Activated T-helper 1 cell treated with anti-CD3 and anti-CD28 coated beads, Interleukin-12 subunit alpha, Interleukin-12 subunit beta, Interleukin-2, Interleukin-4 antibody, amounts not matched to agents 30 ng/mL and 10 ng/mL and 1 ng/mL, durations not matched to agents 14 hours and 24 hours and 36 hours (primary cell): ENCODE data around the gene HMOX2. TPM values are rescaled to one million over a fixed set of nuclear protein-coding genes. Genes with fewer than 3 reads are reported as not detected.

Experiments used
- DNase-seq: peaks from one replicate; pipeline ENCODE4 v3.0.0; 2021; ENCODE audit warnings: low spot score
- H3K27ac Mint-ChIP-seq: one replicate; pipeline ENCODE4 v1.8.0; 2021; ENCODE audit warnings: mild to moderate bottlenecking, mixed read lengths
- H3K27me3 Mint-ChIP-seq: one replicate; pipeline ENCODE4 v1.8.0; 2022; ENCODE audit warnings: mild to moderate bottlenecking, moderate library complexity, mixed read lengths; ENCODE audit not compliant: insufficient read depth
- H3K36me3 Mint-ChIP-seq: one replicate; pipeline ENCODE4 v1.8.0; 2021; ENCODE audit warnings: low read depth, mixed read lengths
- H3K4me1 Mint-ChIP-seq: one replicate; pipeline ENCODE4 v1.8.0; 2021; ENCODE audit warnings: low read depth, mixed read lengths
- H3K4me3 Mint-ChIP-seq: one replicate; pipeline ENCODE4 v1.8.0; 2021; ENCODE audit warnings: mild to moderate bottlenecking, moderate library complexity, mixed read lengths
- H3K9me3 Mint-ChIP-seq: one replicate; pipeline ENCODE4 v1.8.0; 2021; ENCODE audit warnings: mixed read lengths
- intact Hi-C: fragments of 100-400 bp; cut with micrococcal nuclease; formaldehyde crosslinking; loops from one replicate; pipeline ENCODE4 v1.15.1; 2024
- total RNA-seq: library from RNA; stranded (reverse); gene quantifications from 2 replicates; pipeline ENCODE4 v1.2.3, GENCODE V29; 2022

Gene HMOX2
- total RNA-seq, 1 donor from 2014 or later: 64.7 TPM

DNA sequence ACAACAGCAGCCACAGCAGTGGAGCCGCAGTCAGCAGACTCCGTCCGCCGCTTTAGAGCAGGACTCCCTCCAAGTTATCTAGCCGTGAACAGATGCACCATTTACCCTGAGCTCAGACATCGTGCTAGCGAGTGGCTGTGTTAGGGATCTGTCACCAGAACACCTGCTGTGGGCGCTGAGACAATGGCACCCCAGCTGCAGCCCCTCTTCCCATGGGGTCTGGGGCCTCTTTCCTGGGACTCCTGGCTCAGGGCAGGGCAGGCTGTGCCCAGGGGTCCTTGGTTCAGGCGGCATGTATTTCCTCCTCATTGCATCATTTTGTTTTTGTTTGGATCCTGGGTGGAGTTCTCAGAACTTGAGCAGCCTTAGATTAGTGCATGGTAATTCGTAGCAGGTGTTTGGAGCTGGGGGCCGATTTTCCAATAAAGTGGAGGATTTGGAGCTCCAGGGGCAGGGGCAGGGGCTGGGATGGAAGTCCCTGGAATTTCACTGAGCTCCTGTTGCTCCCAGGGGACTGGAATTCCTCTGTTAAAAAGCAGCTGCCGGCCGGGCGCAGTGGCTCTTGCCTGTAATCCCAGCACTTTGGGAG, 25.2 kb upstream of the HMOX2 start:
- Mint-ChIP-seq H3K4me3 (no peak overlapping the region), H3K27ac (no peak overlapping the region), H3K4me1 (no peaks in the 10 kb centered on the region), H3K9me3 (no peaks in the 10 kb centered on the region), H3K36me3 (peaks cover 34% of the 10 kb centered on the region), H3K27me3 (no peaks in the 10 kb centered on the region)
- intact Hi-C loops: no loop called here
- no peak for DNase-seq

DNA sequence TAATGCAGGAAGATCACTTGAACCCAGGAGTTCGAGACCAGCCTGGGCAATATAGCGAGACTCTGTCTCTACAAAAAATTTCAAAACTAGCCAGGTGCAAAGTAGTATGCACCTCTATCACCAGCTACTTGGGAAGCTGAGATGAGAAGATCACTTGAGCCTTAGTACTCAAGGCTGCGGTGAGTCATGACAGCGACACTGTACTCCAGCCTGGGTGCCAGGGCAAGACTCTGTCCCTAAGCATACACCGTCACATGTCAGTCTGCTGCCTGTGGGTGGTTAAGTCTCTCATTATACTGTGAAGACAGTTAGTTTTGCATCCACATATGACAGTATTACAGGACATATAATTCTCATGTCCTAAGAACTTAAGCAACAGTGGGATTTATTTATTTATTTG, 23.5 kb upstream of the HMOX2 start:
- H3K36me3 Mint-ChIP-seq: peaks cover 28% of the 10 kb centered on the region
- H3K4me3 Mint-ChIP-seq: no peak overlapping the region
- intact Hi-C loops: no loop called here
- no peaks in the 10 kb centered on the region for H3K4me1 Mint-ChIP-seq
- no peaks in the 10 kb centered on the region for H3K27me3 Mint-ChIP-seq
- no peaks in the 10 kb centered on the region for H3K9me3 Mint-ChIP-seq
- no peak overlapping the region for H3K27ac Mint-ChIP-seq
- DNase-seq: no peak

DNA sequence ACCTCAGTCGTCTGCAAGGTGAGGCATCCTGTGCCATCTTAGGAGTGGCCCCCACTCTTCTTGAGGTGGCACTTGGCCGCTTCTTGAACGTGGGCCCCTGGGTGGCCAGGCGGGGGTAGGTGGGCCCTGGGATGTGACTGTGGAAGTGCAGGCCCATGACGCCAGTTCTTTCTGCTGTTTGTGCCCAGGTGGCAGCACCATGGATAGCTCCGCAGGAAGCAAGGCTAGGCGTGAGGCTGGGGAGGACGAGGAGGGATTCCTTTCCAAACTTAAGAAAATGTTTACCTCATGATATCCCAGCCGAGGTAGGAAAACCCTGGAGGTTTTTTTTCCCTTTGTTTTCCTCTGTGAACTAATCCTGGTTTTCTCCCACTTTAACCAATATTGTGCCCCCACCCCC, 21.6 kb upstream of the HMOX2 start:
- Mint-ChIP-seq H3K27ac (no peak overlapping the region), H3K4me1 (peaks cover 8% of the 10 kb centered on the region), H3K27me3 (no peaks in the 10 kb centered on the region), H3K4me3 (no peak overlapping the region), H3K36me3 (peaks cover 35% of the 10 kb centered on the region), H3K9me3 (no peaks in the 10 kb centered on the region)
- intact Hi-C loops: no loop called here
- no peak for DNase-seq

DNA sequence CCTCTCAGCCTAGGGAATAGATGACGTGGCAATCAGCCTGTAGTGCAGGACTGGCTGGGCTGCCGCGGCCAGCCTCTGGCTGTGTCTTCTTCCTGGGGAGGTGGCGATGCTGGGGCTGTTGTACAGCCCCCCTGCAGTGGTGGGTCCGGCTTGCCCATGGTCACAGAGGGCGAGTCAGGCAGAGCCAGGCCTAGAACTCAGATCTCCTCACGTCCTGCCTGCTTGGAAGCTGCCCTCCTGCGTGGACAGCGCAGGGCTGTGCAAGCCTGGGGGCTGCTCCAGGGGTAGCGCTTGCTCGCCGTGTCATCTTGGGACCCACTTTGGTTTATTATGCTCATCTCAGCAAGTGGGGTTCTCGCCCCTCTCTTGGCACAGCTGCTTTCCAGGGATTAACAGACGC, 21.1 kb upstream of the HMOX2 start:
- Mint-ChIP-seq H3K27me3 (no peaks in the 10 kb centered on the region), H3K4me1 (peaks cover 10% of the 10 kb centered on the region), H3K4me3 (no peak overlapping the region), H3K36me3 (peaks cover 35% of the 10 kb centered on the region), H3K9me3 (no peaks in the 10 kb centered on the region), H3K27ac (no peak overlapping the region)
- intact Hi-C loops: no loop called here
- no peak for DNase-seq

DNA sequence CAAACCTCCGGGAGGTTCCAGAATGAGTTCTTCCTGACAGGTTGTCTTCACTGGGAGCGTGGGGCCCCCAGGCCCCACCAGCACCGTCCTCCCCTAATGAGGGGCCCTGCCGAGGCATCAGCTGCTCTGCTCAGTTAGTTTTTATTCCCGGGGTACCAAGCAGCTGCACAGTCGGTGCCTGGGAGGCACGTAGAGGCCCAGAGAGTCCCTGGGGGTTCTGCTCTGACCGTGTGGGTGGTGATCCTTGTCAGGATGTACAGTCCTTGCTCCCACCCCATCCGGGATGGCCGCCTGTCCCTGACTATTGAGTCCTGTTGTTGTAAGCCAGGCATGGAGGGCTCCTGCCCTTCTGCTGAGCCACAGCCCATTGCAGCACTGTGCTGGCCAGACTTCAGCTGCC, 20.2 kb upstream of the HMOX2 start:
- Mint-ChIP-seq H3K4me1 (peaks cover 13% of the 10 kb centered on the region), H3K27ac (no peak overlapping the region)

DNA sequence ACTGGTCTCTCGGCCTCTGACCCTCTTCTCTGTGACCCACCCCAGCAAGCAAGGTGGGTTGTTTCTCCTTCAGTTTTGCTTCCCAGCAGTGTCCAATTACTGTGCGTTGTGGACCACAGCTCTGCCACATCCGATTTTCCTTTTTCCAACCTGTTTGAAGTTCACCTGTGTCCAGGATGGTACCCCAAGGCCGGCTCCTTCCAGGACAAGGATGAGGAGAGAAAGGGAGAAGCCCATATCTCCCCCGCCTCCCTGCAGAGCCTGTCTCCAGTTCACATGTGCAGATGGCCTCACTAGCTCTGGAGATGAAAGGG, 15.3 kb upstream of the HMOX2 start:
- intact Hi-C loops: no loop called here
- Mint-ChIP-seq H3K27ac (no peak overlapping the region), H3K9me3 (no peaks in the 10 kb centered on the region), H3K36me3 (peaks cover 22% of the 10 kb centered on the region), H3K27me3 (no peaks in the 10 kb centered on the region), H3K4me1 (peaks cover 19% of the 10 kb centered on the region), H3K4me3 (no peak overlapping the region)
- no peak for DNase-seq

More for the DNA sequence above, 20.2 kb upstream of the HMOX2 start:
- H3K9me3 Mint-ChIP-seq: no peaks in the 10 kb centered on the region
- intact Hi-C loops: no loop called here
- no peaks in the 10 kb centered on the region for H3K27me3 Mint-ChIP-seq
- no peak for DNase-seq
- H3K36me3 Mint-ChIP-seq: peaks cover 35% of the 10 kb centered on the region
- no peak overlapping the region for H3K4me3 Mint-ChIP-seq

DNA sequence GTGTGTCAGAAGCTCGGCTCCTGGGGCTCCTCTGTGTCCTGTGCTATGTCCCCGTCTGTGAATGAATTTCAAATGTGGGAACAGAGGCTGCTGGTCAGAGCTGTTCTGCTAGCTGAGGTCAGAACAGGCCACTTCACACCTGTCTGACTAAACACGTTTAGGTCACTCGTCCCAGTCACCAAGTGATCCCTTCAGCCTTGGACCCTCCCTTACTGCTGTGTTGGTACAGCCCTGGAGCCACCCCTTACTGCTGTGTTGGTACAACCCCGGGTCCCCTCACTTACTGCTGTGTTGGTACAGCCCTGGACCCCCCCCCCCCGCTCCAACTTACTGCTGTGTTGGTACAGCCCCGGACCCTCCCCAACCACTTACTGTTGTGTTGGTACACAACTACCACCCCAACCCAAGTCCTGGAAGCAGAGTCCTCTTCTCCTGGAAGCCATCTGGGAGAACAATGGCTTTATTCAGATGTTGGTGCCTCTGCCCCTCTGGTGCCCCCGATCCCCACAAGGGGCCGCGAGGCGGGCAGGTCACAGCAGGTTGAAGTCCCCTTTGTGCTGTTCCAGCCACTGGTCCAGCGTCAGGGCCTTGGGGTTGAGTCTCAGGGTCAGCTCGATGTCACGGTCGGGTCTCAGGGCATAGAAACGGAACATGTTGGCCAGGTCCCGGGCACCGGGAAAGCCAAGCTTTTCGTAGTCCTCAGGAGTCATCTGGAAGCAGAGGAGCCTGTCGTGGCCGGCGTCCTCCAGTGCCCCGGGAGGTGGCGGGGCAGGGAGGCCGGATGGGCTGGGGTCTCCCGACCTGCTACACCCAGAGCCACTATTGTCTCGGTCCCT, 14.7 kb upstream of the HMOX2 start:
- Mint-ChIP-seq H3K9me3 (no peaks in the 10 kb centered on the region), H3K4me3 (no peak overlapping the region), H3K27me3 (no peaks in the 10 kb centered on the region), H3K36me3 (peaks cover 17% of the 10 kb centered on the region), H3K27ac (no peak overlapping the region), H3K4me1 (peaks cover 21% of the 10 kb centered on the region)
- intact Hi-C loops: no loop called here
- no peak for DNase-seq

DNA sequence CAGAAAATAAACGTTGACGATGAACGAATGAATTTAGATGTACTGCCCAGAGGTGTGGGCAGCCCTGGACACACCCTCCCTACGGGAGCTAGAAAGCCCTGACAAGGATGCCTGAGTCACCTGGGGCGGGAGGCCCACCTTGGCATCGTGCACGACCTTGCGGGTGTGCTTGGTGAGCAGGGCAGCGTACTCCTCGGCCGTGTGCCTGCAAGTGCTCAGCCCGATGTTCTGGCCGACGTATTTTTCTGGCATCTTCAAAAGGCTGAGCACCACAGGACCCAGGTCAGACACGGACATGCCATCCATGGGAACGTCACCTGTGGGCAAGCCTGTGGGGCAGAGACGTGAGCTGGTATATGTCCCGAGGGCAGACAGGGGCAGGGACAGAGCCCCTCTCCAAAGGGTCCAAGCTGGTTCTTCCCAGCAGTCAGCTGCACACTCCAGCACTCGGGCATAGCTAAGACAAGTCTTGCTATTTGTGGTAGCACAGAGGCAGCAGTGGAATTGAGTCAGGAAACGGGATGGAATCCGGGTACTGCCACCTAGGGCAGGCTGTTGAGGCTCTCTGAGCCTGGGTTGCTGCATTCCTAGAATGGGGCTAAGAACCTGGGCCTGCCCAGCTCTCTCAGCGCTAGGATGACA, 12.6 kb upstream of the HMOX2 start:
- no peaks in the 10 kb centered on the region for H3K27me3 Mint-ChIP-seq
- H3K4me1 Mint-ChIP-seq: peaks cover 21% of the 10 kb centered on the region
- no peaks in the 10 kb centered on the region for H3K9me3 Mint-ChIP-seq
- intact Hi-C loops: no loop called here
- DNase-seq: no peak
- H3K36me3 Mint-ChIP-seq: peaks cover 17% of the 10 kb centered on the region
- peak overlapping the region; percentile 7 for H3K27ac Mint-ChIP-seq
- H3K4me3 Mint-ChIP-seq: no peak overlapping the region

DNA sequence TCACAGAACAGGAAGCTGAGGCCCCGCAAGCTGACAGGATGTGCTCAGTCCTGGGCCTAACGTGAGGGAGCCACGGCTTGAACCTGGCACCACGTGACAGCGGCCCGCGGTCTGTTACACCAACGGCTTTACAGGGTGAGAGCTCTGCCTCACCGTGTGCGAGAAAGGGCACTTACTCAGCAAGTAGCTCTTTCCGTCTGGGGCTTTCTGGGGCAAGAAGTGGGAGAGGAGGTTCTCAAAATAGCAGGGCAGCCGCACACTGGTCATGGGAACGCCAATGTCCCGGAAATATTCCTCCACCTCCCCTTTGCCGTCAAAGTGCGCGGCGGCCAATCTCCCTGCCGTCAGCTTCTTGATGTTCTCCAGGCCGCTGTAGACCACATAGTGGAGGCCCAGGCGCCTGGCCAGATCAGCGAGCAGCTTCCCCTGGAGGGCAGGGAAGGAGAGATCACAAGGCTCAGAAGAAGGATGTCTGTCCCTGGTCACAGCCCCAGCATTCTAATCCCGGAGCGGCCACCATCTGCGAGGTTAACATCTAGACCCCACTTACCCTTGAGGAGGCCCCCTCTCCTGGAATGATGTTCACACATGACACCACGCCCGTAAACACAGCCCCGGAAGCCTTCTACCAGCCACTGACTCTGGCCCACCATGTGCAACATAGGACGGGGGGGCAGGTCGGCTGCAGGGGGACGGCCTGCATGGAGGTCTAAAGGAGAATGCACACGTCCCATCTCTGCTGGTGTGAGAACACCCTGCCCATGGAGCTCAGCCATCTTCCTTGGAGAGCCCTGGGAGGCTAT, 10.0 kb upstream of the HMOX2 start:
- DNase-seq: no peak
- Mint-ChIP-seq H3K9me3 (no peaks in the 10 kb centered on the region), H3K36me3 (peaks cover 4% of the 10 kb centered on the region), H3K4me1 (peaks cover 7% of the 10 kb centered on the region), H3K27ac (peak overlapping the region; percentile 29), H3K27me3 (no peaks in the 10 kb centered on the region), H3K4me3 (no peak overlapping the region)
- intact Hi-C loops: no loop called here

DNA sequence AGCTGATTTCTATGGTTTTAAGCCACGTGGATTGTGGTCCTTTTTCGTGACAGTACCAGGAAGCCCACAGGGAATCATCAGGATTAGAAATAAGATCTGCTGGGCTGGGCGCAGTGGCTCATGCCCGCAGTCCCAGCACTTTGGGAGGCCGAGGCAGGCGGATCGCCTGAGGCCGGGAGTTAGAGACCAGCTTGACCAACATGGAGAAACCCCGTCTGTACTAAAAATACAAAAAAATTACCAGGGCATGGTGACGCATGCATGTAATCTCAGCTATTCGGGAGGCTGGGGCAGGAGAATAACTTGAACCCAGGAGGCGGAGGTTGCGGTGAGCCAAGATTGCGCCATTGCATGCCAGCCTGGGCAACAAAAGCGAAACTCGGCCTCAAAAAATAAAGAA, 8.3 kb upstream of the HMOX2 start:
- no peak for DNase-seq
- intact Hi-C loops: no loop called here
- Mint-ChIP-seq H3K4me1 (peaks cover 7% of the 10 kb centered on the region), H3K27ac (no peak overlapping the region), H3K27me3 (no peaks in the 10 kb centered on the region), H3K4me3 (no peak overlapping the region), H3K36me3 (peaks cover 7% of the 10 kb centered on the region), H3K9me3 (no peaks in the 10 kb centered on the region)

DNA sequence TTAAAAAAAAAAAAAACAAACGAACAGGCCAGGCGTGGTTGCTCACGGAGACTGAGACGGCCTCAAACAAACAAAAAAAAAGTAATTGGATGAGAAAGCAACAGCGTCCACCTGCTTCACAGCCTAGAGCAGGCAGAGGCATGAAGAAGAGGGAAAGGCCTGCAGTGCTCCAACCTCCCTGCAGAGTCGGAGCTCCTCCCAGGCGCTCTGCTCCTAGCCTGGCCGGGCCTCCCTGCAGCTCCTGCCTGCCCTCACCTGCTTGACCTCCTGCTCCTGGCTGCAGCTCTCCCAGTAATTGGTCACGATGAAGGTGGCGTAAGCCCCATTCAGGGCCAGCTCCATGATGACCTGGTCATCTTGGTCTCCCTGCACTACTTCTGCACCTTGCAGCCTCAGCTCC, 7.2 kb upstream of the HMOX2 start:
- intact Hi-C loops: no loop called here
- H3K36me3 Mint-ChIP-seq: peaks cover 7% of the 10 kb centered on the region
- H3K4me3 Mint-ChIP-seq: no peak overlapping the region
- H3K27me3 Mint-ChIP-seq: no peaks in the 10 kb centered on the region
- no peak for DNase-seq
- H3K27ac Mint-ChIP-seq: no peak overlapping the region
- H3K9me3 Mint-ChIP-seq: no peaks in the 10 kb centered on the region
- peaks cover 7% of the 10 kb centered on the region for H3K4me1 Mint-ChIP-seq

DNA sequence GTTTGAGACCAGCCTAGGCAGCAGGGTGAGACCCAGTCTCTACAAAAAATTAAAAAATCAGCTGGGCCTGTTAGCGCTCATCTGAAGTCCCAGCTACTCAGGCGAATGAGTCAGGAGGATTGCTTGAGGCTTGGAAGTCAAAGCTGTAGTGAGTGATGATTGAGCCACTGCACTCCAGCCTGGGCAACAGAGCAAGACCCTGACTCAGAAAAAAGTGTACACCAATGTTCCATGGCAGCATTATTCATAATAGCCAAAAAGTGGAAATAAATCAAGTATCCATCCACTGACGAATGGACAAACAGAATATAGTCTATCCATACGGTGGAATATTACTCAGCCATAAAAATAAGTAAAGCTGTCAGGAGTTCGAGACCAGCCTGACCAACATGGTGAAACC, 4.3 kb upstream of the HMOX2 start:
- Mint-ChIP-seq H3K27ac (no peak overlapping the region), H3K27me3 (no peaks in the 10 kb centered on the region), H3K9me3 (no peaks in the 10 kb centered on the region), H3K36me3 (peaks cover 8% of the 10 kb centered on the region), H3K4me3 (no peak overlapping the region), H3K4me1 (peaks cover 6% of the 10 kb centered on the region)
- DNase-seq: no peak
- intact Hi-C loops: no loop called here

DNA sequence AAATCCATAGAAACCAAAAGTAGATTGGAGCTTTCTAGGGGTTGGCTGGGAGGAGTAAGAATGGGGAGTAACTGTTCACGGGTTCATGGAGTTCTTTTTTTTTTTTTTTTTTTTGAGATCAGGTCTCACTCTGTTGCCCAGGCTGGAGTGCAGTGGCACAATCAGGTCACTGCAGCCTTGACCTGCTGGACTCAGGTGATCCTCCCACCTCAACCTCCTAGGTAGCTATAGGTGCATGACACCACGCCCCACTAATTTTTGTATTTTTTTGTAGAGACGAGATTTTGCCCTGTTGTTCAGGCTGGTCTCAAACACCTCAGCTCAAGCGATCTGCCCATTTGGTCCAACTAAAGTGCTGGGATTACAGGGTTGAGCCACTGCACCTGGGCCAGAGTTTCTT, 3.3 kb upstream of the HMOX2 start:
- Mint-ChIP-seq H3K9me3 (no peaks in the 10 kb centered on the region), H3K27me3 (no peaks in the 10 kb centered on the region), H3K4me1 (peaks cover 12% of the 10 kb centered on the region), H3K4me3 (peak overlapping the region; percentile 45), H3K36me3 (peaks cover 7% of the 10 kb centered on the region), H3K27ac (peak overlapping the region; percentile 42)
- DNase-seq: no peak
- intact Hi-C loops: no loop called here
